IMR-90 (cell line): ENCODE measurements around the gene FADS2. TPM values are rescaled to one million over a fixed set of nuclear protein-coding genes. Genes with fewer than 3 reads are reported as not detected.

Source experiments
- ATAC-seq: fragments of 200-7000 bp; cut with Tn5 transposase; 2 replicates; pipeline ENCODE4 v1.9.1; 2020; ENCODE audit warnings: low read depth, mild to moderate bottlenecking, moderate library complexity
- BruUV-seq: library from RNA; stranded (reverse); fragments of 400-500 nt; replicated peaks from 2 replicates; lab custom pipeline; 2021; lab: Mats Ljungman, UMichigan
- CTCF ChIA-PET: fragments of 300-600 bp; formaldehyde crosslinking; extraction: SDS; loops from one replicate; lab custom pipeline; 2021; ENCODE audit warnings: antibody characterized with exemption; lab: Yijun Ruan, JAX
- POLR2A ChIA-PET: fragments of 300-600 bp; sonication (Branson Sonifier 250); formaldehyde crosslinking; loops from one replicate; lab custom pipeline; 2022; ENCODE audit warnings: antibody characterized with exemption; ENCODE audit not compliant: unreplicated experiment; lab: Charles Lee
- DNase-seq: peaks from one replicate; pipeline ENCODE4 v3.0.0; 2013
- H2AFZ ChIP-seq: replicated peaks from 2 replicates; pipeline ENCODE3; 2013; ENCODE audit warnings: low read length, mild to moderate bottlenecking; ENCODE audit not compliant: poor library complexity
- H2AK5ac ChIP-seq: 2 replicates; pipeline ENCODE4 v1.6.1; 2013; ENCODE audit warnings: low read depth, low read length, inconsistent platforms
- H2AK9ac ChIP-seq: replicated peaks from 2 replicates; pipeline ENCODE3; 2013; ENCODE audit warnings: mild to moderate bottlenecking, low read depth, low read length, moderate library complexity; ENCODE audit not compliant: poor library complexity
- H2BK120ac ChIP-seq: 2 replicates; pipeline ENCODE4 v1.6.1; 2013; ENCODE audit warnings: low read depth, low read length, inconsistent platforms
- H2BK15ac ChIP-seq: 3 replicates; pipeline ENCODE4 v1.6.1; 2013; ENCODE audit warnings: low read depth, low read length, inconsistent platforms
- H2BK20ac ChIP-seq: 2 replicates; pipeline ENCODE4 v1.6.1; 2013; ENCODE audit warnings: low read depth, mild to moderate bottlenecking, inconsistent platforms, low read length, moderate library complexity
- H2BK5ac ChIP-seq: 2 replicates; pipeline ENCODE4 v1.6.1; 2013; ENCODE audit warnings: mild to moderate bottlenecking, low read depth, low read length, inconsistent platforms; ENCODE audit not compliant: poor library complexity, severe bottlenecking
- H3K14ac ChIP-seq: replicated peaks from 2 replicates; pipeline ENCODE4 v1.6.1; 2013; ENCODE audit warnings: low read depth, low read length, inconsistent platforms
- H3K18ac ChIP-seq: 2 replicates; pipeline ENCODE4 v1.6.1; 2013; ENCODE audit warnings: low read depth, low read length, control low read depth
- H3K23ac ChIP-seq: 2 replicates; pipeline ENCODE4 v1.6.1; 2013; ENCODE audit warnings: low read depth, low read length, inconsistent platforms
- H3K27ac ChIP-seq: 2 replicates; pipeline ENCODE4 v1.5.1; 2013; ENCODE audit warnings: mild to moderate bottlenecking, control low read depth, low read length; ENCODE audit not compliant: insufficient read depth
- H3K27me3 ChIP-seq: 2 replicates; pipeline ENCODE4 v1.6.1; 2013; ENCODE audit warnings: low read length; ENCODE audit not compliant: control insufficient read depth, insufficient read depth
- H3K36me3 ChIP-seq: 2 replicates; pipeline ENCODE4 v1.6.1; 2013; ENCODE audit warnings: low read length, mixed read lengths; ENCODE audit not compliant: control insufficient read depth, insufficient read depth
- H3K4ac ChIP-seq: 2 replicates; pipeline ENCODE4 v1.6.1; 2013; ENCODE audit warnings: low read depth, low read length, inconsistent platforms
- H3K4me1 ChIP-seq: 2 replicates; pipeline ENCODE4 v1.6.1; 2013; ENCODE audit warnings: low read length, mixed read lengths; ENCODE audit not compliant: control insufficient read depth, insufficient read depth
- H3K4me2 ChIP-seq: 2 replicates; pipeline ENCODE4 v1.6.1; 2013; ENCODE audit warnings: low read depth, mild to moderate bottlenecking, control low read depth, low read length, moderate library complexity
- H3K4me3 ChIP-seq: 2 replicates; pipeline ENCODE4 v1.5.1; 2013; ENCODE audit warnings: low read depth, mild to moderate bottlenecking, control low read depth, low read length, moderate library complexity; ENCODE audit not compliant: insufficient read depth
- H3K56ac ChIP-seq: 2 replicates; pipeline ENCODE4 v1.6.1; 2013; ENCODE audit warnings: low read length, inconsistent platforms; ENCODE audit not compliant: insufficient read depth; ENCODE audit errors: extremely low read depth
- H3K79me1 ChIP-seq, 2 experiments: 2 replicates each; pipeline ENCODE4 v1.6.1; 2013; ENCODE audit warnings: low read length in 2 of 2, inconsistent platforms in 1 of 2, low read depth in 1 of 2
- H3K9ac ChIP-seq: 2 replicates; pipeline ENCODE4 v1.6.1; 2013; ENCODE audit warnings: low read depth, low read length, control low read depth
- H3K9me1 ChIP-seq: 2 replicates; pipeline ENCODE4 v1.6.1; 2013; ENCODE audit warnings: low read length, inconsistent platforms; ENCODE audit not compliant: insufficient read depth
- H3K9me3 ChIP-seq: 2 replicates; pipeline ENCODE4 v1.6.1; 2013; ENCODE audit warnings: low read length; ENCODE audit not compliant: control insufficient read depth, insufficient read depth
- H4K20me1 ChIP-seq: 2 replicates; pipeline ENCODE4 v1.6.1; 2013; ENCODE audit warnings: low read length, inconsistent platforms; ENCODE audit not compliant: insufficient read depth
- H4K5ac ChIP-seq: 2 replicates; pipeline ENCODE4 v1.6.1; 2013; ENCODE audit warnings: mild to moderate bottlenecking, low read depth, low read length, control low read depth
- H4K8ac ChIP-seq, 2 experiments: 2 replicates each; pipeline ENCODE4 v1.6.1; 2013; ENCODE audit warnings: low read depth in 2 of 2, low read length in 2 of 2, control low read depth in 1 of 2, inconsistent platforms in 1 of 2
- H4K91ac ChIP-seq: 2 replicates; pipeline ENCODE4 v1.6.1; 2013; ENCODE audit warnings: low read depth, low read length, inconsistent platforms; ENCODE audit not compliant: insufficient read depth
- BHLHE40 ChIP-seq: fragments of 150-350 bp; IDR thresholded peaks from 2 replicates; pipeline ENCODE4 v1.6.1; 2016; ENCODE audit warnings: mild to moderate bottlenecking, low read depth, low read length
- CEBPB ChIP-seq: IDR thresholded peaks from 2 replicates; pipeline ENCODE4 v1.6.1; 2012; ENCODE audit warnings: low read depth, low read length, improper control_type of control experiment
- CHD1 ChIP-seq: IDR thresholded peaks from 2 replicates; pipeline ENCODE4 v1.6.1; 2012; ENCODE audit warnings: low read depth, low read length, improper control_type of control experiment
- FOS ChIP-seq: fragments of 150-350 bp; IDR thresholded peaks from 2 replicates; pipeline ENCODE4 v1.6.1; 2016; ENCODE audit warnings: low read depth, low read length
- MAFK ChIP-seq: IDR thresholded peaks from 2 replicates; pipeline ENCODE4 v1.6.1; 2012; ENCODE audit warnings: low read depth, low read length, improper control_type of control experiment
- MAZ ChIP-seq: IDR thresholded peaks from 2 replicates; pipeline ENCODE4 v1.6.1; 2012; ENCODE audit warnings: low read depth, mild to moderate bottlenecking, low read length, improper control_type of control experiment, moderate library complexity, borderline replicate concordance
- MXI1 ChIP-seq: IDR thresholded peaks from 2 replicates; pipeline ENCODE4 v1.6.1; 2012; ENCODE audit warnings: low read depth, mild to moderate bottlenecking, low read length, moderate library complexity, borderline replicate concordance
- NFE2L2 ChIP-seq: fragments of 150-350 bp; IDR thresholded peaks from 2 replicates; pipeline ENCODE4 v1.6.1; 2016; ENCODE audit warnings: low read depth, mild to moderate bottlenecking, low read length
- POLR2A ChIP-seq: IDR thresholded peaks from 2 replicates; pipeline ENCODE4 v1.6.1; 2012; ENCODE audit warnings: mild to moderate bottlenecking, low read depth, low read length
- RAD21 ChIP-seq: IDR thresholded peaks from 2 replicates; pipeline ENCODE4 v1.6.1; 2012; ENCODE audit warnings: low read length, improper control_type of control experiment
- RCOR1 ChIP-seq: IDR thresholded peaks from 2 replicates; pipeline ENCODE4 v1.6.1; 2012; ENCODE audit warnings: mild to moderate bottlenecking, low read length, improper control_type of control experiment; ENCODE audit not compliant: insufficient replicate concordance
- RFX5 ChIP-seq: IDR thresholded peaks from 2 replicates; pipeline ENCODE4 v1.8.0; 2012; ENCODE audit warnings: low read depth, mild to moderate bottlenecking, low read length, moderate library complexity
- SMC3 ChIP-seq: fragments of 150-350 bp; IDR thresholded peaks from 2 replicates; pipeline ENCODE4 v1.6.1; 2016; ENCODE audit warnings: low read depth, mild to moderate bottlenecking, antibody characterized with exemption, low read length, moderate library complexity
- WGBS, 2 experiments: methylation state at CpG; one replicate each; pipeline versions ENCODE4 v1.1.5 to v1.1.7; 2013; ENCODE audit warnings: missing lambda C conversion rate in 2 of 2; ENCODE audit not compliant: insufficient read length in 1 of 2; ENCODE audit errors: extremely low coverage in 2 of 2; 5-methylcytosine and 5-hydroxymethylcytosine counted together
- dilution Hi-C: fragments of 300-500 bp; cut with HindIII; formaldehyde crosslinking; loops from one replicate; pipeline ENCODE4 v1.14.3; 2018; ENCODE audit warnings: low sequenced_read_pairs; ENCODE audit not compliant: unreplicated experiment
- in situ Hi-C: fragments of 300-500 bp; cut with MboI; formaldehyde crosslinking; loops from 3 replicates; pipeline ENCODE4 v1.14.3; 2019; ENCODE audit warnings: low sequenced_read_pairs, inconsistent platforms, mixed read lengths
- intact Hi-C: fragments of 100-400 bp; cut with micrococcal nuclease; formaldehyde crosslinking; loops from 2 replicates; pipeline ENCODE4 v1.10.0; 2022
- polyA plus RNA-seq, 3 experiments: library from polyadenylated mRNA; depleted of rRNA; stranded (reverse); fragments of >200 nt; gene quantifications; 2 replicates each; pipeline ENCODE4 v1.2.3, GENCODE V29; 2012; ENCODE audit warnings: low replicate concordance in 1 of 3
- total RNA-seq: library from RNA; depleted of rRNA; stranded (reverse); fragments of >200 nt; gene quantifications from 2 replicates; pipeline ENCODE4 v1.2.3, GENCODE V29; 2012
- TF ChIP-seq, protein P1 (sequence below): fragments of 150-350 bp; IDR thresholded peaks from 2 replicates; pipeline ENCODE4 v1.6.1; 2016; ENCODE audit warnings: low read depth, mild to moderate bottlenecking, low read length, moderate library complexity, borderline replicate concordance
- TF ChIP-seq, protein P2 (sequence below): conservative IDR thresholded peaks from 2 replicates; pipeline ENCODE4 v1.5.1; 2012; ENCODE audit warnings: mild to moderate bottlenecking, low read depth, low read length, improper control_type of control experiment
- TF ChIP-seq, protein P3 (sequence below): fragments of 150-350 bp; IDR thresholded peaks from 2 replicates; pipeline ENCODE4 v1.6.1; 2017; ENCODE audit warnings: mild to moderate bottlenecking, antibody characterized with exemption, low read length, low read depth

The FADS2 gene
- total and polyA plus RNA-seq, 2 of the 4 experiments (the other 2 are of a cell fraction), result 33.3 to 88.4 TPM

GRCh38 chr11:61832207-61832606 is 4.1 kb downstream of the FADS2 start:
- H3K9me1 ChIP-seq, result peaks cover 24% of the 10 kb centered on the region
- peaks cover under 1% of the 10 kb centered on the region; the same call in 1 of the 2 replicates for H3K36me3 ChIP-seq
- ChIA-PET POLR2A (no interaction called here), CTCF (interaction anchor here (1.4 kb wide), 1 partner anchor 276 kb away, joined by 3 read pairs; no protein-coding TSS in a partner anchor)
- H3K27ac ChIP-seq, result no peak overlapping the region
- DNase-seq, result no peak
- no peak overlapping the region for H3K23ac ChIP-seq
- no peak for ATAC-seq
- intact Hi-C loops (no loop called here), in situ Hi-C loops (no loop called here), dilution Hi-C loops (no loop called here)
- peaks cover 16% of the 10 kb centered on the region; the same call in 1 of the 2 replicates for H3K4me1 ChIP-seq
- no peak overlapping the region for H2AK5ac ChIP-seq
- no peak overlapping the region for H2AFZ ChIP-seq
- no peak overlapping the region for H3K14ac ChIP-seq
- no peaks in the 10 kb centered on the region for H3K9me3 ChIP-seq
- no peak overlapping the region for H2BK5ac ChIP-seq
- no peak overlapping the region for H3K9ac ChIP-seq
- no peak overlapping the region for H2AK9ac ChIP-seq
- TF ChIP-seq RAD21 (no peak), CEBPB (no peak), RCOR1 (no peak), MXI1 (no peak), FOS (no peak), MAFK (no peak), BHLHE40 (no peak), MAZ (no peak), RFX5 (no peak), SMC3 (no peak), NFE2L2 (no peak), CHD1 (no peak), POLR2A (no peak)
- TF ChIP-seq, protein P1, sequence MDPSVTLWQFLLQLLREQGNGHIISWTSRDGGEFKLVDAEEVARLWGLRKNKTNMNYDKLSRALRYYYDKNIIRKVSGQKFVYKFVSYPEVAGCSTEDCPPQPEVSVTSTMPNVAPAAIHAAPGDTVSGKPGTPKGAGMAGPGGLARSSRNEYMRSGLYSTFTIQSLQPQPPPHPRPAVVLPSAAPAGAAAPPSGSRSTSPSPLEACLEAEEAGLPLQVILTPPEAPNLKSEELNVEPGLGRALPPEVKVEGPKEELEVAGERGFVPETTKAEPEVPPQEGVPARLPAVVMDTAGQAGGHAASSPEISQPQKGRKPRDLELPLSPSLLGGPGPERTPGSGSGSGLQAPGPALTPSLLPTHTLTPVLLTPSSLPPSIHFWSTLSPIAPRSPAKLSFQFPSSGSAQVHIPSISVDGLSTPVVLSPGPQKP, result no peak
- TF ChIP-seq, protein P2, sequence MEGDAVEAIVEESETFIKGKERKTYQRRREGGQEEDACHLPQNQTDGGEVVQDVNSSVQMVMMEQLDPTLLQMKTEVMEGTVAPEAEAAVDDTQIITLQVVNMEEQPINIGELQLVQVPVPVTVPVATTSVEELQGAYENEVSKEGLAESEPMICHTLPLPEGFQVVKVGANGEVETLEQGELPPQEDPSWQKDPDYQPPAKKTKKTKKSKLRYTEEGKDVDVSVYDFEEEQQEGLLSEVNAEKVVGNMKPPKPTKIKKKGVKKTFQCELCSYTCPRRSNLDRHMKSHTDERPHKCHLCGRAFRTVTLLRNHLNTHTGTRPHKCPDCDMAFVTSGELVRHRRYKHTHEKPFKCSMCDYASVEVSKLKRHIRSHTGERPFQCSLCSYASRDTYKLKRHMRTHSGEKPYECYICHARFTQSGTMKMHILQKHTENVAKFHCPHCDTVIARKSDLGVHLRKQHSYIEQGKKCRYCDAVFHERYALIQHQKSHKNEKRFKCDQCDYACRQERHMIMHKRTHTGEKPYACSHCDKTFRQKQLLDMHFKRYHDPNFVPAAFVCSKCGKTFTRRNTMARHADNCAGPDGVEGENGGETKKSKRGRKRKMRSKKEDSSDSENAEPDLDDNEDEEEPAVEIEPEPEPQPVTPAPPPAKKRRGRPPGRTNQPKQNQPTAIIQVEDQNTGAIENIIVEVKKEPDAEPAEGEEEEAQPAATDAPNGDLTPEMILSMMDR, result no peak
- TF ChIP-seq, protein P3, sequence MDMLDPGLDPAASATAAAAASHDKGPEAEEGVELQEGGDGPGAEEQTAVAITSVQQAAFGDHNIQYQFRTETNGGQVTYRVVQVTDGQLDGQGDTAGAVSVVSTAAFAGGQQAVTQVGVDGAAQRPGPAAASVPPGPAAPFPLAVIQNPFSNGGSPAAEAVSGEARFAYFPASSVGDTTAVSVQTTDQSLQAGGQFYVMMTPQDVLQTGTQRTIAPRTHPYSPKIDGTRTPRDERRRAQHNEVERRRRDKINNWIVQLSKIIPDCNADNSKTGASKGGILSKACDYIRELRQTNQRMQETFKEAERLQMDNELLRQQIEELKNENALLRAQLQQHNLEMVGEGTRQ, result no peak
- no peak overlapping the region for H3K56ac ChIP-seq
- H4K91ac ChIP-seq, result no peak overlapping the region
- peaks cover 20 to 82% of the 10 kb centered on the region in 2 experiments for H3K79me1 ChIP-seq
- H3K4ac ChIP-seq, result no peak overlapping the region
- no TSS peak for BruUV-seq
- H3K4me2 ChIP-seq, result no peak overlapping the region
- no peak overlapping the region for H3K4me3 ChIP-seq
- no peak overlapping the region for H4K5ac ChIP-seq
- no peak overlapping the region for H2BK120ac ChIP-seq
- H2BK20ac ChIP-seq, result no peak overlapping the region
- H2BK15ac ChIP-seq, result no peak overlapping the region
- H3K27me3 ChIP-seq, result no peaks in the 10 kb centered on the region
- H3K18ac ChIP-seq, result no peak overlapping the region
- no peak overlapping the region for H4K8ac ChIP-seq
- WGBS, 2 experiments, result no CpG with 5 or more reads among the region's 4 CpGs
- H4K20me1 ChIP-seq, result peaks cover 45% of the 10 kb centered on the region; the same call in 1 of the 2 replicates
